Measurements from ENCODE around the gene PDE9A. TPM values are rescaled to one million over a fixed set of nuclear protein-coding genes. Genes with fewer than 3 reads are reported as not detected.

PDE9A gene
- total and polyA plus RNA-seq, 2 of the 4 experiments (the other 2 are of a cell fraction) = 0.89 to 0.90 TPM

DNA sequence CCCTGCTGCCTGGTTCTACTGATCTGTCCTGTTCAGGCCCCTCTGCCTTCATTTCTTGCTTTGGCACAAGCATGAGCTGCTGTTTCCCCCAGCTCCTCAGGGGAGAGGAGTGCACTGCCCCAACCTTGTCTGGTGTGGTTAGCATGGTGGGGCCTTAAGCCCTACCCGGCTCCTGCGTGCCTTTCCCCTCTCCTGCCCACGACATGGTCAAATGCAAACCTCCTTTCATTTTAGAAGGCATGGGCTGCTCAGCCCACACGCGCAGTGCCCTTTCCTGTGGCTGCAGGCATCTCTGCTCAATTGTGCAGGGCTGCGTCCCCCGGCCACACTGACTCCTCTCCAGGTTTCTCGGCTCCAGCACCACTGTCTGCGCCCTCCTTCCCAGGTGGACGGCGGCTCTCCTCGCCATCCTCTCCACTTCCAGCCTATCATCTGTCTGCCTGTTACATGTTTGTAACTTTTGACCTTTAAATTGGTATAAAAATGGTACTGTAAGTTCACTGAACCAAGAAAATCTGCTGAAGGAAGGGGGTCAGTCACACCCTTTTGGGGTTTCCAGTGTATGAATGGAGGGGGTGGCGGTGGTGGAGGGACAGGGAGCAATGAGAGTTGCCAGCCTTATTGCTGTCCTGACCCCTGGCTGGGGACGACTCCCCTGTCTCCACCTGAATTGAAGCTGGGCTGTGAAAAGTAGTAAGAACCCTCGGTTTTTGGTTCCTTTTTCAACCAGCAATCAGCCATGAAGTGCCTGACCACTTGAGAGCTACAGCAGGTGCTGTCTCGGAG is 5.1 kb downstream of the PDE9A start:
- TF ChIP-seq CHD1 (IDR thresholded peaks at IDR 0.05; ENCODE audit: low read depth, low read length) (no peak), BHLHE40 (IDR thresholded peaks at IDR 0.05; ENCODE audit: low read depth, low read length) (no peak), SMC3 (IDR thresholded peaks at IDR 0.05; ENCODE audit: low read depth, low read length) (no peak), MAZ (IDR thresholded peaks at IDR 0.05; ENCODE audit: borderline replicate concordance, low read depth, low read length) (no peak), POLR2A (IDR thresholded peaks at IDR 0.05; ENCODE audit: low read depth, low read length) (no peak), RAD21 (IDR thresholded peaks at IDR 0.05; ENCODE audit: low read length) (no peak), RFX5 (IDR thresholded peaks at IDR 0.05; ENCODE audit: low read depth, low read length) (no peak)
- TF ChIP-seq, protein P1, sequence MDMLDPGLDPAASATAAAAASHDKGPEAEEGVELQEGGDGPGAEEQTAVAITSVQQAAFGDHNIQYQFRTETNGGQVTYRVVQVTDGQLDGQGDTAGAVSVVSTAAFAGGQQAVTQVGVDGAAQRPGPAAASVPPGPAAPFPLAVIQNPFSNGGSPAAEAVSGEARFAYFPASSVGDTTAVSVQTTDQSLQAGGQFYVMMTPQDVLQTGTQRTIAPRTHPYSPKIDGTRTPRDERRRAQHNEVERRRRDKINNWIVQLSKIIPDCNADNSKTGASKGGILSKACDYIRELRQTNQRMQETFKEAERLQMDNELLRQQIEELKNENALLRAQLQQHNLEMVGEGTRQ (IDR thresholded peaks at IDR 0.05; ENCODE audit: low read depth, low read length) = no peak
- TF ChIP-seq, protein P2, sequence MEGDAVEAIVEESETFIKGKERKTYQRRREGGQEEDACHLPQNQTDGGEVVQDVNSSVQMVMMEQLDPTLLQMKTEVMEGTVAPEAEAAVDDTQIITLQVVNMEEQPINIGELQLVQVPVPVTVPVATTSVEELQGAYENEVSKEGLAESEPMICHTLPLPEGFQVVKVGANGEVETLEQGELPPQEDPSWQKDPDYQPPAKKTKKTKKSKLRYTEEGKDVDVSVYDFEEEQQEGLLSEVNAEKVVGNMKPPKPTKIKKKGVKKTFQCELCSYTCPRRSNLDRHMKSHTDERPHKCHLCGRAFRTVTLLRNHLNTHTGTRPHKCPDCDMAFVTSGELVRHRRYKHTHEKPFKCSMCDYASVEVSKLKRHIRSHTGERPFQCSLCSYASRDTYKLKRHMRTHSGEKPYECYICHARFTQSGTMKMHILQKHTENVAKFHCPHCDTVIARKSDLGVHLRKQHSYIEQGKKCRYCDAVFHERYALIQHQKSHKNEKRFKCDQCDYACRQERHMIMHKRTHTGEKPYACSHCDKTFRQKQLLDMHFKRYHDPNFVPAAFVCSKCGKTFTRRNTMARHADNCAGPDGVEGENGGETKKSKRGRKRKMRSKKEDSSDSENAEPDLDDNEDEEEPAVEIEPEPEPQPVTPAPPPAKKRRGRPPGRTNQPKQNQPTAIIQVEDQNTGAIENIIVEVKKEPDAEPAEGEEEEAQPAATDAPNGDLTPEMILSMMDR (conservative IDR thresholded peaks at IDR 0.05; ENCODE audit: low read depth, low read length) = no peak
- TF ChIP-seq, protein P3, sequence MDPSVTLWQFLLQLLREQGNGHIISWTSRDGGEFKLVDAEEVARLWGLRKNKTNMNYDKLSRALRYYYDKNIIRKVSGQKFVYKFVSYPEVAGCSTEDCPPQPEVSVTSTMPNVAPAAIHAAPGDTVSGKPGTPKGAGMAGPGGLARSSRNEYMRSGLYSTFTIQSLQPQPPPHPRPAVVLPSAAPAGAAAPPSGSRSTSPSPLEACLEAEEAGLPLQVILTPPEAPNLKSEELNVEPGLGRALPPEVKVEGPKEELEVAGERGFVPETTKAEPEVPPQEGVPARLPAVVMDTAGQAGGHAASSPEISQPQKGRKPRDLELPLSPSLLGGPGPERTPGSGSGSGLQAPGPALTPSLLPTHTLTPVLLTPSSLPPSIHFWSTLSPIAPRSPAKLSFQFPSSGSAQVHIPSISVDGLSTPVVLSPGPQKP (IDR thresholded peaks at IDR 0.05; ENCODE audit: borderline replicate concordance, low read depth, low read length) = no peak
- dilution Hi-C loops (cut with HindIII; ENCODE audit: low sequenced_read_pairs, unreplicated experiment) = no loop called here
- intact Hi-C loops (cut with micrococcal nuclease) = loop anchor here (10.0 kb wide), 1 partner anchor 156 kb away; no protein-coding TSS in a partner anchor
- H2AFZ ChIP-seq (replicated peaks; ENCODE audit: low read length, poor library complexity) = no peak overlapping the region
- no peak for DNase-seq
- H3K23ac ChIP-seq (ENCODE audit: low read depth, low read length) = no peak overlapping the region
- ChIA-PET CTCF (no interaction called here), POLR2A (ENCODE audit: unreplicated experiment) (no interaction called here)
- no peak overlapping the region for H3K56ac ChIP-seq (ENCODE audit: extremely low read depth, insufficient read depth, low read length)
- 96% methylated on average over 3 of the region's 16 CpGs; no CpG with 5 or more reads in 1 of the 2 experiments for WGBS, 2 experiments (ENCODE audit: extremely low coverage in 2 of 2, insufficient read length in 1 of 2)
- no peak overlapping the region for H3K27ac ChIP-seq (ENCODE audit: insufficient read depth, low read length)
- no peak for ATAC-seq (ENCODE audit: low read depth)
- H3K79me1 ChIP-seq (ENCODE audit: low read depth in 1 of 2, low read length in 2 of 2) = 0 out of 4 replicates have a peak, but pooled peaks cover 0 to 8% of the 10 kb centered on the region in 2 experiments
- in situ Hi-C loops (cut with MboI; ENCODE audit: low sequenced_read_pairs) = no loop called here
- H3K18ac ChIP-seq (ENCODE audit: low read depth, low read length) = no peak overlapping the region
- H2AK5ac ChIP-seq (ENCODE audit: low read depth, low read length) = no peak overlapping the region
- H3K9me1 ChIP-seq (ENCODE audit: insufficient read depth, low read length) = peaks cover 13% of the 10 kb centered on the region
- H3K4me3 ChIP-seq (ENCODE audit: insufficient read depth, low read depth, low read length) = no peak overlapping the region
- no peak overlapping the region for H2BK20ac ChIP-seq (ENCODE audit: low read depth, low read length)
- peaks cover 23% of the 10 kb centered on the region for H3K27me3 ChIP-seq (ENCODE audit: control insufficient read depth, insufficient read depth, low read length)
- no peak overlapping the region for H2BK15ac ChIP-seq (ENCODE audit: low read depth, low read length)
- H4K91ac ChIP-seq (ENCODE audit: insufficient read depth, low read depth, low read length) = no peak overlapping the region
- peaks cover 2% of the 10 kb centered on the region; the same call in 1 of the 2 replicates for H3K4me1 ChIP-seq (ENCODE audit: control insufficient read depth, insufficient read depth, low read length)
- H3K4me2 ChIP-seq (ENCODE audit: low read depth, low read length) = no peak overlapping the region
- H4K5ac ChIP-seq (ENCODE audit: low read depth, low read length) = no peak overlapping the region
- no peak overlapping the region for H3K4ac ChIP-seq (ENCODE audit: low read depth, low read length)
- H3K9ac ChIP-seq (ENCODE audit: low read depth, low read length) = no peak overlapping the region
- no peak overlapping the region for H2BK5ac ChIP-seq (ENCODE audit: low read depth, low read length, poor library complexity, severe bottlenecking)
- no peak overlapping the region for H2BK120ac ChIP-seq (ENCODE audit: low read depth, low read length)
- H3K14ac ChIP-seq (replicated peaks; ENCODE audit: low read depth, low read length) = no peak overlapping the region
- no peaks in the 10 kb centered on the region for H3K9me3 ChIP-seq (ENCODE audit: control insufficient read depth, insufficient read depth, low read length)
- no peak overlapping the region for H4K8ac ChIP-seq (ENCODE audit: low read depth in 2 of 2, low read length in 2 of 2)
- H3K36me3 ChIP-seq (ENCODE audit: control insufficient read depth, insufficient read depth, low read length) = no peaks in the 10 kb centered on the region
- H4K20me1 ChIP-seq (ENCODE audit: insufficient read depth, low read length) = peaks cover 11% of the 10 kb centered on the region
- H2AK9ac ChIP-seq (replicated peaks; ENCODE audit: low read depth, low read length, poor library complexity) = no peak overlapping the region
- BruUV-seq (replicated peaks) = no TSS peak
